ENCODE data around the gene CABS1.

CABS1 gene

GRCh38 chr4:70334681-70335080 lies at the start of gene CABS1:
CABS1 (plus strand) TSS chr4:70334981; CDS start chr4:70335040, 59 bp downstream.
- no peak for DNase-seq

- DNase-seq, result no peak
Measured at GRCh38 chr4:70288651-70289050, 46.1 kb upstream of the CABS1 start.

GRCh38 chr4:70291341-70291740 lies 43.4 kb upstream of the CABS1 start:
- no peak for DNase-seq

GRCh38 chr4:70297576-70297975 lies 37.2 kb upstream of the CABS1 start:
- no peak for DNase-seq

GRCh38 chr4:70298051-70298450 lies 36.7 kb upstream of the CABS1 start:
- no peak for DNase-seq

GRCh38 chr4:70299643-70300042 lies 35.1 kb upstream of the CABS1 start:
- no peak for DNase-seq

GRCh38 chr4:70300215-70300614 lies 34.6 kb upstream of the CABS1 start:
- no peak for DNase-seq

- DNase-seq, result no peak
Measured at GRCh38 chr4:70303090-70303489, 31.7 kb upstream of the CABS1 start.

GRCh38 chr4:70305601-70306000 lies 29.2 kb upstream of the CABS1 start:
- DNase-seq, result no peak

GRCh38 chr4:70306076-70306475 lies 28.7 kb upstream of the CABS1 start:
- peak; percentile 11 for DNase-seq

- DNase-seq, result peak; percentile 45
Measured at GRCh38 chr4:70313736-70314135, 21.0 kb upstream of the CABS1 start.

GRCh38 chr4:70315928-70316327 lies 18.9 kb upstream of the CABS1 start:
- no peak for DNase-seq

GRCh38 chr4:70326052-70326451 lies 8.7 kb upstream of the CABS1 start:
- DNase-seq, result no peak

GRCh38 chr4:70336043-70336442 lies 1.3 kb downstream of the CABS1 start:
- DNase-seq, result no peak

GRCh38 chr4:70337886-70338420 lies 3.2 kb downstream of the CABS1 start:
- no peak for DNase-seq

GRCh38 chr4:70356185-70356584 lies 21.4 kb downstream of the CABS1 start:
- no peak for DNase-seq

GRCh38 chr4:70359115-70359661 lies 24.4 kb downstream of the CABS1 start:
- no peak for DNase-seq

GRCh38 chr4:70360460-70360859 lies 25.7 kb downstream of the CABS1 start, which contains the start of gene SMR3A:
SMR3A (plus strand) TSS chr4:70360760; CDS start chr4:70362116, 1,356 bp downstream.
- DNase-seq, result no peak

- no peak for DNase-seq
Measured at GRCh38 chr4:70364002-70364401, 29.2 kb downstream of the CABS1 start.

- DNase-seq, result peak; percentile 1
Measured at GRCh38 chr4:70365479-70365878, 30.7 kb downstream of the CABS1 start.

GRCh38 chr4:70367813-70368212 lies 33.0 kb downstream of the CABS1 start:
- DNase-seq, result no peak

- DNase-seq, result no peak
Measured at GRCh38 chr4:70371987-70372386, 37.2 kb downstream of the CABS1 start.

GRCh38 chr4:70372760-70373159 lies 38.0 kb downstream of the CABS1 start:
- DNase-seq, result no peak

- peak; percentile 9 for DNase-seq
Measured at GRCh38 chr4:70380578-70380977, 45.8 kb downstream of the CABS1 start.

- no peak for DNase-seq
Measured at GRCh38 chr4:70382691-70383181, 48.0 kb downstream of the CABS1 start, which contains the start of gene SMR3B. SMR3B (plus strand) TSS chr4:70383131; CDS start chr4:70384511, 1,380 bp downstream.

All from NCI-H82 (cell line).